GM21515 (cell line): ENCODE data around the gene KRT36.
A peak's percentile ranks its signal among the peaks of the same experiment; 100 is the strongest.

Experiments used
- ATAC-seq: cut with Tn5 transposase; IDR thresholded peaks from one replicate; pipeline ENCODE4 v1.9.1; 2021; ENCODE audit not compliant: unreplicated experiment

Gene KRT36

DNA sequence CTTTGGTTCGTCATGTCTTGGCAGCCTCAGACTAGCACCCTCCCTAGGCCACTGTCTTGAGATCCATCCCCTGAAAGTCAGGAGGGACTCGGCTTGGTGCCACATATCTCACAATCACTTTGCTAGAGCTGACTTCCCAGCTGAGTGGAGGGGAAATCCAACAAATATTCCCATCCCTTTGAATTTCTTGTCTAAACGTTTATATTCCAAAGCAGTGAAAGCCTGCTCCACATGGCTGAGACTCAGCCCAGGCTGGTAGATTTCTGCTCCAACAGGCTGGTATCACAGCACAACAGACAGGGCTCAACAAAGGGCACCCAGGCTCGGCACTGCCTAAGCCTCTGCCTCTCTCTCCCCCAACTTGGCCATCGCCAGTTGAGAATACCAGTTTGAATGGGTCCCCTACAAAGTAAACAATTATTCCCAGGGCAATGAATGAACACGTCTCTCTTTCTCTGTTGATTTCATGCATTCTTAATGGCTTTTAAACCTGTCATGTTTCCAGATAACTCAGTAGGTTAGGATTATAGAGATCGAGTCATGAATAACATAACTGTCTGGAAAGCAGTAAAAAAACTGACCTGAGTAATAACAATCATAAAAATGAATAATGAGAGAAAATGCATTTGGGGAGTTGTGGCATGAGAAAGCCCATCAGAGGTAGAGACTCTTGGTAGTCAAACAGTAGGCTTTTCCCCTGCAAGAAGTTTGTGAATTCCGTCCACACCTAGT is 14.7 kb upstream of the KRT36 start:
- ATAC-seq, result no peak

- ATAC-seq, result no peak
These were observed 13.5 kb upstream of the KRT36 start for GRCh38 chr17:41503202-41503601.

GRCh38 chr17:41500131-41500911 is 10.6 kb upstream of the KRT36 start:
- no peak for ATAC-seq

- ATAC-seq, result no peak
These were observed 10.0 kb upstream of the KRT36 start for GRCh38 chr17:41499714-41500113.

- ATAC-seq, result no peak
These were observed 8.6 kb upstream of the KRT36 start for GRCh38 chr17:41498276-41498675.

DNA sequence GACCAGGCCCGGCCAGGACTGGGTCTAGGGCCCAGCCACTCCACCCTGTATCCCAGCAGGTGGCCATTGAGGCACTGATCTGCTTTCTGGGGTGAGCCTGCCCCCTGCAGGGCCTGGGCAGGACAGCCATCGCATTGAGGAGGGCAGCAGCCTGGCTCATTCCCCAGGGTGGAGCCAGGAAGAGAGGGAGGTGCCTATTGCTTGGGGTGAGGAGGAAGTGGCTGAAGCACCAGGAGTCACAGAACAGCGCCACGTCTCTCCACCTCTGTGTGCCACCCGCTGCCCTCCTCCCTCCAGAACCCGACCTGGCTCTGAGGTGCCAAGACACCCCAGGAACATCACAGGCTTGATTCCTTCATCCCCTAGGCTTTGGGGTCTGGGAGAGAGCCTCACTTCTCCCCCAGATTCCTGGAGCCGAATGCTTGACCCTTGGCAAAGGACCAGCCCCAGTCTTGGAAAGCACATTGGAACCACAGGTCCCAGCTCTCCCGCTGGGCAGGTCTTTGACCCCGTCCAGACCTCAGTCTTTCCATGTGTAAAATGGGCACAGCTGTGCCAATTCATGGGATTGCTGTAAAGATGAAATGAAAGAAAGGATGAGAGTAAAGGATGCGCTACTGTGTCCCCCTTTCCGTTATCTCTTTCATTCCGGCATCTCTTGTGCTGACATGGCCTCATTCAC is 7.2 kb upstream of the KRT36 start:
- peak; percentile 72 for ATAC-seq

DNA sequence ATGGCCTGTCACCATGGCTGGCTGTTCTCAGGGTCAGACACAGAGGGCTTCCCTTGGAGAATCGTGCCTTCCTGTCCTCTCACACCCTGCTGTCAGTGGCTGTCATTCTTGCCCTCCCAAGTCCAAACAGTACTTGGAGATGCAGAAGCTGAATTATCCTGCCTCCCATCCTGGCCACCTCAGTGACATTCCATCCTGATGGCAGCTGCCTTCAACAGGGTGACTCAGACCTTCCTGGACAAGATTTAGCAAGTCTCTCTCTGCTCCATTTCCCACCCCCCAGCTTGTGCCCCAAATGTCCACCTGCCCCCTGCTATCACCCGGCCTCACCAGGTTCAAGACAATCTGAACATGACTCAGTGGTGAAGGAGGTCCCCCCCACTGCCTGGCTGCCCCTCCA is 4.8 kb upstream of the KRT36 start:
- no peak for ATAC-seq

- no peak for ATAC-seq
These were observed 3.1 kb upstream of the KRT36 start for GRCh38 chr17:41492771-41493170.

DNA sequence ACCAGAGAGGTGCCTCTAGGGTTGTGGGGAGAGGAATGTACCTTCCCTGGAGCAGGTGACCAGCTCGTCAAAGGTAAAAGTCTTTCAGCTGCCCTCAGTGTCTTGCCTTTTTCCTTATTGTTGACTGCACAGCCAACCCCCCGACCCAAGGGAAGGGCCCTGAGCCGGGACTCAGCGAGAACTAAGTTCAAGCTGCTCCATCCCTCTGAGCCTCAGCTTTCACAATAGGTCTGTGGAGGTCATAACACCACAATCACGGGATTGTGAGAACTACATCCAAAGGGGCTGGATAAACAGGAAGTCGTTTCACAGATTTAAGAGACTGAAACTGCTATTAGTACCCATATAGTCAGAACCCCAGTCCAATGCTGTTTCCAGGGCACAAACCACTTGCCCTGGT is 2.6 kb upstream of the KRT36 start:
- ATAC-seq, result no peak

DNA sequence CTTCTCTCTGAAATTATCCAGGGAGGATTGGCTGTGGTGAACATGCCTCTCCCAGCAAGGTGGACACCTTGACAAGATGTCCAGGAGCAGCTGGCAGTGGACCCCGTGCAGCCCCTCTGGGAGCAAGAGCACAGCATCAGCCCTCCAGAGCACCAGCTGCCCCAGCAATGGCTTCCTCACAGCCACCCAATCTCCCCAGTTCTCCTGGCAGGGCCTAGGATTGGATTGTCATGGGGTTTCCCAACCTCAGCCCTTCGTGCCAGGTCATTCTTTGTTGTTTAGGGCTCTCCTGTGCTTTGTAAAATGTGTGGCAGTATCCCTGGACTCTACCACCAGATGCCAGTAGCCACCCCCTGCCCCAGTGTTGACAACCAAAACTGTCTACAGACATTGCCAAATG is 1.8 kb upstream of the KRT36 start:
- ATAC-seq, result no peak

DNA sequence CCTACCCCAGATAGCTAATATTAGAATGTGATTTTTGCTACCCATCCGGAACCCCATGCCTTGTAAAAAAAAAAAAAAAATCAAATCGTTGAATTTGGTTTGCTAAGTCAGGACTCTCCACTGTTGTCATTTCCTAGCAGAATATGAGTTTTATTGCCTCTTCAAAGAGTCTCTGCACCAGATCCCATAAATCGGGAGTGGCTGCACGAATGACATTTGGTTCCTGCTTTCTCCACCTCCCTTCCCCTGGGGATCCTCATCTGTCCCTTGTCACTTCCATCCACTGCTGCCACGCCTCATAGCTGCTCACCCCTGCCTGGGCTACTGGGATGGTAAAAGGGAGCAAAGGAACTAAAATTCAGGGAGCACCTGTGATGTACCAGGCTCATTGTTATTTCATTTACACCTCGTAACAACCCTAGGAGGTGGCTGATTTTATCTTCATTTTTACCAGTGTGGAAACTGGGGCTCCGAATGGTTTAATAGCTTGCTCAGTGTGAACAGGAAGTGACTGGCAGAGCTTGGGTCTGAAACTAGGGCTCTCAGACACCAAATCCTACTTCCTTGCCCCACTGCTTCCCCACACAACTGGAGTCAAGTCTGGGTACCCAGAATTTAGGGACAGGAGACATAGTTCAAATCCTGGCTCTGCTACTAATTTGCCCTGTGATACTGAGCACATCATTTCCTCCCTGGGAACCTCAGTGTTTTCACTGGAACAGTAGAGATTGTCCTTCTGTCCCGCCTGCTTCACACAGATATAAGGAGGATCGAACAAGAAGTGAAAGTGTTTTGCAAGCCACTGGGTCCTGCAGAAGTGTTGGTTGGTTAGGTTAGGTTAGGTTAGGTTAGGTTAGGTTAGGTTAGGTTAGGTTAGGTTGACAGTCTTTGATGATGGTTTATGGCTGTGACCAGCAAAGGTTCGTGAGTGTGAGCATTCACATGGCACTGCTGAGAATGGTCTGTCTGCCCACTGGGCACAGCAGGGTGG is 585 bp upstream of the KRT36 start:
- no peak for ATAC-seq

- ATAC-seq, result no peak
These were observed 2.7 kb downstream of the KRT36 start for GRCh38 chr17:41486809-41487530.

DNA sequence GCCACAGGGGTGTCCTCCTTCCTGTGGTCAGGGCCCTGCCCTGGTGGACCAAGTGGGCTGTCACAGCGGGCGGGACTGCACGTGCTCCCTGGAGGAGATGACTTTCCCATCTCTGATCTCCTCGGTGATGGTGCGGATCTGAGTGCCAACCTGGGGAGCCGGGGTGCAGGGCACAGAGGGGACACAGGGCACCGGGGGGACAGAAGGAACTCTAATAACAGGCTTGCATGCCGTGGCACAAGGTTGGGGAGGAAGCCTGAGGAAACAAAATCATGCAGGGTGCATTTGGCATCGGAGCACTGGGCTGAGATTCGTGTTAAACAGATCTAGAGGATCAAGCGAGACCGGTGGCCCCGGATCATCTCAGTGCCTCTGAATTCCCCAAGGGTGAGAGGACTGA is 3.4 kb downstream of the KRT36 start:
- ATAC-seq, result no peak

- no peak for ATAC-seq
These were observed 4.5 kb downstream of the KRT36 start for GRCh38 chr17:41484920-41485904.

GRCh38 chr17:41483991-41484826 is 5.5 kb downstream of the KRT36 start:
- ATAC-seq, result no peak

GRCh38 chr17:41483531-41483930 is 6.2 kb downstream of the KRT36 start:
- no peak for ATAC-seq

DNA sequence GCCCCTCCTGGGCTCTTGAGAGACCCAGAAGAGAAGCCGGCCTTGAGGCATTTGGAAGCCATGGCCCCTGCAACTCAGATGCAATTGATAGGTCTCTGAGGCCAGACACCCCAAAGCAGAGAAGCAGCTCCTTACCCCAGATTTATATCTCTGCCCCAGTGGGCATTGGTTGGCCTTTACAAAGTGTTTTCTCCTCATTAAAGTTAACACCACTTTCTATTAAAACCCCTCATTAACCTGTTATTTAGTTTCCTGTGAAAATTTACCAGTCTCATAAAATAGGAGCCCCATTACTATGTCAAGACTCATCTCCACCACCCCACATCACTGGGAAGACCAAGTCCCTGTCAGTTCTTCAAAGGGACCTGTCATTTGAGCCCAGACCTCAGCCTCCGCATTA is 8.7 kb downstream of the KRT36 start, which contains the start of gene KRT35:
TSS of gene KRT35 (minus strand) at position 116 of the 400 bp plus-strand sequence. CDS start at position 62, 54 bp downstream.
- no peak for ATAC-seq

- no peak for ATAC-seq
These were observed 9.1 kb downstream of the KRT36 start for GRCh38 chr17:41480581-41480980.
